Measurements from ENCODE around the gene PATJ.

The PATJ gene

DNA sequence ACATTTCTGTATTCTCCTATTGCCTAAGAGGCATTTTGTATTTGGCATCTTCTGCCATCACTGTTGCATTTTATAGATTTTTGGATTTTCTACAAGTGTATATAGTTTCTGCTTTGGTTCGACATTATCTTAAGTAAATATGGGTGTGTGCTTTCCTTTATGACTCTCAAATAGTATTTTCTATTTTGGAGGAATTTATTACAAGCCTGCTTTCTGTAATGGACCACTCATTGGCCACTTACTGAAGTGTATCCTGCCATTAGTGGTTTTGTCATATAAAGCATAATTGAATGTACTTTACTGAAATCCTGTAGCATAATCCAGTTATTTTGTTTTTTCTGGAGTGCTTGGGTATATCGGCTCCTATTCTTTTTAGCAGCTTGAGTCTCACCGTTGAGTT, 184.3 kb downstream of the PATJ start:
- Histone ChIP-seq H3K36me3 (ENCODE audit: control insufficient read depth, insufficient read depth, low read length) (no peaks in the 10 kb centered on the region), H3K79me2 (no peaks in the 10 kb centered on the region), H3K27me3 (ENCODE audit: control insufficient read depth, insufficient read depth, low read length) (no peaks in the 10 kb centered on the region), H3K27ac (no peak overlapping the region), H2AFZ (no peak overlapping the region), H3K9me3 (ENCODE audit: control insufficient read depth, low read length) (no peaks in the 10 kb centered on the region), H3K4me1 (no peaks in the 10 kb centered on the region), H3K9ac (no peak overlapping the region), H3K4me3 (ENCODE audit: low read depth, low read length) (no peak overlapping the region), H3K4me2 (ENCODE audit: low read length) (no peak overlapping the region)
- TF ChIP-seq, protein P1, sequence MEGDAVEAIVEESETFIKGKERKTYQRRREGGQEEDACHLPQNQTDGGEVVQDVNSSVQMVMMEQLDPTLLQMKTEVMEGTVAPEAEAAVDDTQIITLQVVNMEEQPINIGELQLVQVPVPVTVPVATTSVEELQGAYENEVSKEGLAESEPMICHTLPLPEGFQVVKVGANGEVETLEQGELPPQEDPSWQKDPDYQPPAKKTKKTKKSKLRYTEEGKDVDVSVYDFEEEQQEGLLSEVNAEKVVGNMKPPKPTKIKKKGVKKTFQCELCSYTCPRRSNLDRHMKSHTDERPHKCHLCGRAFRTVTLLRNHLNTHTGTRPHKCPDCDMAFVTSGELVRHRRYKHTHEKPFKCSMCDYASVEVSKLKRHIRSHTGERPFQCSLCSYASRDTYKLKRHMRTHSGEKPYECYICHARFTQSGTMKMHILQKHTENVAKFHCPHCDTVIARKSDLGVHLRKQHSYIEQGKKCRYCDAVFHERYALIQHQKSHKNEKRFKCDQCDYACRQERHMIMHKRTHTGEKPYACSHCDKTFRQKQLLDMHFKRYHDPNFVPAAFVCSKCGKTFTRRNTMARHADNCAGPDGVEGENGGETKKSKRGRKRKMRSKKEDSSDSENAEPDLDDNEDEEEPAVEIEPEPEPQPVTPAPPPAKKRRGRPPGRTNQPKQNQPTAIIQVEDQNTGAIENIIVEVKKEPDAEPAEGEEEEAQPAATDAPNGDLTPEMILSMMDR (IDR thresholded peaks at IDR 0.05) = no peak

DNA sequence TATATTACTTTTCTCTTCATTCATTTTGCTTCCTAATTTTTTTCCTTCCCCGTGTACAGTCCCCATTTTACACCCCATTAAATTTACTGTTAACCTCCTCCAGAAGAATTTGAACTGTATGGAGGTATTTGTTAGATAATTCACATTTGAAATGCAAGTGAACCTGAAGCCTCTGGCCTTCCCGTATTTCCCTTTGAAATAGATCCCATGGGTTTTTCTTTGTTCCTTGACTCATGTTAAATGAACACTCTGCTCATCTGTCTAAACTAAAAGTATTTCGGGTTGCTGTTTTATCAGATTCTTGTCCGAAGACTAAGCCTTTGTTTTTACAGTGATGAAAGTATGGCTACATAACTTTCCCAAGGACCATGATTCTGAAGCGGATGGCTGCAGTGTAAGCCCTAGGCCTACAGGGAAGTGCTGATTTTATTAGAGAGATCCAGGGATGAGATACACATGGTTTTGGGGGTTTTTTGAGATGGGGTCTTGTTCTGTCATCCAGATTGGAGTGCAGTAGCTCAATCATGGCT, 187.9 kb downstream of the PATJ start:
- TF ChIP-seq, protein P1 (IDR thresholded peaks at IDR 0.05) = no peak
- no peaks in the 10 kb centered on the region for H3K4me1 ChIP-seq
- no peak overlapping the region for H3K27ac ChIP-seq
- H2AFZ ChIP-seq = no peak overlapping the region
- H3K36me3 ChIP-seq (ENCODE audit: control insufficient read depth, insufficient read depth, low read length) = no peaks in the 10 kb centered on the region
- no peaks in the 10 kb centered on the region for H3K9me3 ChIP-seq (ENCODE audit: control insufficient read depth, low read length)
- H3K9ac ChIP-seq = no peak overlapping the region
- no peak overlapping the region for H3K4me2 ChIP-seq (ENCODE audit: low read length)
- no peaks in the 10 kb centered on the region for H3K27me3 ChIP-seq (ENCODE audit: control insufficient read depth, insufficient read depth, low read length)
- H3K4me3 ChIP-seq (ENCODE audit: low read depth, low read length) = no peak overlapping the region
- no peaks in the 10 kb centered on the region for H3K79me2 ChIP-seq

DNA sequence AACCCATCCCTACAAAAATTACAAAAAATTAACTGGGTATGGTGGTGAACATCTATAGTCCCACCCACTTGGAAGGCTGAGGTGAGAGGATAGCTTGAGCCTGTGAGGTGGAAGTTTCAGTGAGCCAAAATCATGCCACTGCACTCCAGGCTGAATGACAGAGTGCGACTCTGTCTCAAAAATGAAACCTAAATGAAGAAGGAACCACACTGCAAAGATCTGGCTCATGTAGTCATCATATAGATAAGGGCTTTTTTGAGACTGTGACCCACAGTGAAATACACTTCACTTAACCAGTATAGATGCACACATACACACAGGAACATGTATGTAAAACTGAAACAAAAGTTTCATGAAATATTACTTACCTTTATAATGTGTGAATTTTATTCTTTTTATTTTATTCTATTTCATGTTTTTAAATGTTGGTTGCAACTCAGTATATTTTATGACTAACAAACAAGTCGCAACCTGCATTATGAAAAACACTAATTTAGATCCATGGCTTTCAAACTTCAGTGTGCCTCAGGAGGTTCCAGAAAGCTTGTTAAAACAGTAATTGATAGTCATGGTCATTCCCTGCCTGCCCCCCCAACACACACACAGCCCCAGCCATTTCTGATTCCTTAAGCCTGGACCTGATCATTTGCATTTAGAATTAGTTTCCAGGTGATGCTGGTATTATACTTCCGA, 189.5 kb downstream of the PATJ start:
- Histone ChIP-seq H3K4me2 (ENCODE audit: low read length) (no peak overlapping the region), H3K79me2 (no peaks in the 10 kb centered on the region), H3K36me3 (ENCODE audit: control insufficient read depth, insufficient read depth, low read length) (no peaks in the 10 kb centered on the region), H3K9ac (no peak overlapping the region), H3K27me3 (ENCODE audit: control insufficient read depth, insufficient read depth, low read length) (no peaks in the 10 kb centered on the region), H3K9me3 (ENCODE audit: control insufficient read depth, low read length) (no peaks in the 10 kb centered on the region), H3K4me3 (ENCODE audit: low read depth, low read length) (no peak overlapping the region), H2AFZ (no peak overlapping the region), H3K4me1 (no peaks in the 10 kb centered on the region), H3K27ac (no peak overlapping the region)
- TF ChIP-seq, protein P1 (IDR thresholded peaks at IDR 0.05) = no peak

DNA sequence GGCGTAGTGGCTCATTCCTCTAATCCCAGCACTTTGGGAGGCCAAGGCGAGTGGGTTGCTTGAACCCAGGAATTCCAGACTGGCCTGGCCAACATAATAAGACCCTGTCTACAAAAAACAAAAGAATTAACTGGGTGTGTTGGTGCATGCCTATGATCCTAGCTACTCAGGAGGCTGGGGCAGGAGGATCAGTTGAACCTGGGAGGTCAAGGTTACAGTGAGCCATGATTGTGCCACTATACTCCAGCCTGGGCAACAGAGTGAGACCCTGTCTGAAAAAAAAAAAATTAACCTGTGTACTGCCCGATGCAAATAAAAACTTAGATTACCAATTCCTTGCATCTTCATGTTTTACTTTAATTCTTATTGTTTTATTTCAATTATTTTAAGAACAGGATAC, 193.2 kb downstream of the PATJ start:
- H3K79me2 ChIP-seq = no peaks in the 10 kb centered on the region
- H3K4me1 ChIP-seq = no peaks in the 10 kb centered on the region
- H3K9ac ChIP-seq = no peak overlapping the region
- no peak overlapping the region for H3K27ac ChIP-seq
- no peak overlapping the region for H3K4me2 ChIP-seq (ENCODE audit: low read length)
- no peaks in the 10 kb centered on the region for H3K27me3 ChIP-seq (ENCODE audit: control insufficient read depth, insufficient read depth, low read length)
- no peak overlapping the region for H2AFZ ChIP-seq
- H3K36me3 ChIP-seq (ENCODE audit: control insufficient read depth, insufficient read depth, low read length) = no peaks in the 10 kb centered on the region
- TF ChIP-seq, protein P1 (IDR thresholded peaks at IDR 0.05) = no peak
- H3K4me3 ChIP-seq (ENCODE audit: low read depth, low read length) = no peak overlapping the region
- H3K9me3 ChIP-seq (ENCODE audit: control insufficient read depth, low read length) = no peaks in the 10 kb centered on the region

DNA sequence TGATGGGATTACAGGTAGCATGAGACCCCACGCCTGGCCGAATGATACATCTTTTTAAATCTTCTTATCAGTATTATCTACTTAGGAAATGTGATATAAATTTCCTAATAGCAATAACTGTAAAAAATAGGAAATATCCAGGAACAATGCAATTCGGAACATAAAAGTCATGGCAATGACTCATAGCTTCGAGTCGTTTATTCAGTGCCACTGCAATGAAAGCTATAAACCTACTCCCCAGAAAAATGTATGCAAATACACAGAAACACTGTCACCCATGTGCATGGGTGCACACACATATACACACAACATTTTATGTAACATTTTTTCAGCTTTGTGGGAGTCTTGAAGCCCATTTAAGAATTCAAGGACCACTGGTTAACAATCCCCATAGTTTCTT, 194.6 kb downstream of the PATJ start:
- no peaks in the 10 kb centered on the region for H3K36me3 ChIP-seq (ENCODE audit: control insufficient read depth, insufficient read depth, low read length)
- H3K4me3 ChIP-seq (ENCODE audit: low read depth, low read length) = no peak overlapping the region

More for the DNA sequence above, 194.6 kb downstream of the PATJ start:
- Histone ChIP-seq H3K4me2 (ENCODE audit: low read length) (no peak overlapping the region), H3K9ac (no peak overlapping the region), H3K9me3 (ENCODE audit: control insufficient read depth, low read length) (no peaks in the 10 kb centered on the region), H2AFZ (no peak overlapping the region), H3K4me1 (no peaks in the 10 kb centered on the region), H3K27me3 (ENCODE audit: control insufficient read depth, insufficient read depth, low read length) (no peaks in the 10 kb centered on the region), H3K27ac (no peak overlapping the region), H3K79me2 (no peaks in the 10 kb centered on the region)
- TF ChIP-seq, protein P1 (IDR thresholded peaks at IDR 0.05) = no peak
